NCI-H748 (cell line): ENCODE measurements around the gene PPP3R1.
"Not testable (repeated sequence)": the region's sequence is repeated elsewhere in the genome, so short reads cannot be mapped to it uniquely, and the experiment has no call there.

ENCODE experiments used
- DNase-seq: peaks from one replicate; lab custom pipeline; 2025; ENCODE audit not compliant: unreplicated experiment; lab: John Stamatoyannopoulos, UW

The PPP3R1 gene

DNA sequence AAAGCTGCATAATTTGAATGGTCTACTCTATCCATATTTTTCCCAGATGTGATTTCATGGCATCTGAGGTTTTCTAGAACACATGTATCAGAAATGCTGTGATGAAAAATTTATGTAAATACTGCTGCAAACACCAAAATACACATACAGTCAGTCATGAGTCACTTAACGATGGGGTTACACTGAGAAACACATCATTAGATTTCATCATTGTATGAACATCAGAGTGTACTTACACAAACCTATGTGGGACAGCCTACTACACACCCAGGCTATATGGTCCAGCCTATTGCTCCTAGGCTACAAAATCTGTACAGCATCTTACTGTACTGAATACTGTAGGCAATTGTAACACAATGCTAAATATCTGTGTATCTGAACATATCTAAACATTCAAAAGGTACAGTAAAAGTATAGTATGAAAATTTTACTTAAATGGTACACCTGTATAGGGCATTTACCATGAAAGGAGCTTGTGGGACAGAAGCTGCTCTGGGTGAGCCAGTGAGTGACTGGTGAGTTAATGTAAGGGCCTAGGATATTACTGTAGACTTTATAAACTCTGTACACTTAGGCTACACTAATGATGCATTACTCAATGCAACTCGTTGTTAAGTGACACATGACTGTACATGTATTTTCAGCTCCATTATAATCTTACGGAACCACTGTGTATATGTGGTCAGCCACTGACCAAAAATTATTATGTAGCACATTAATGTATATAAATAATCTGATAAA lies 61.2 kb downstream of the PPP3R1 start:
- DNase-seq: no peak

DNA sequence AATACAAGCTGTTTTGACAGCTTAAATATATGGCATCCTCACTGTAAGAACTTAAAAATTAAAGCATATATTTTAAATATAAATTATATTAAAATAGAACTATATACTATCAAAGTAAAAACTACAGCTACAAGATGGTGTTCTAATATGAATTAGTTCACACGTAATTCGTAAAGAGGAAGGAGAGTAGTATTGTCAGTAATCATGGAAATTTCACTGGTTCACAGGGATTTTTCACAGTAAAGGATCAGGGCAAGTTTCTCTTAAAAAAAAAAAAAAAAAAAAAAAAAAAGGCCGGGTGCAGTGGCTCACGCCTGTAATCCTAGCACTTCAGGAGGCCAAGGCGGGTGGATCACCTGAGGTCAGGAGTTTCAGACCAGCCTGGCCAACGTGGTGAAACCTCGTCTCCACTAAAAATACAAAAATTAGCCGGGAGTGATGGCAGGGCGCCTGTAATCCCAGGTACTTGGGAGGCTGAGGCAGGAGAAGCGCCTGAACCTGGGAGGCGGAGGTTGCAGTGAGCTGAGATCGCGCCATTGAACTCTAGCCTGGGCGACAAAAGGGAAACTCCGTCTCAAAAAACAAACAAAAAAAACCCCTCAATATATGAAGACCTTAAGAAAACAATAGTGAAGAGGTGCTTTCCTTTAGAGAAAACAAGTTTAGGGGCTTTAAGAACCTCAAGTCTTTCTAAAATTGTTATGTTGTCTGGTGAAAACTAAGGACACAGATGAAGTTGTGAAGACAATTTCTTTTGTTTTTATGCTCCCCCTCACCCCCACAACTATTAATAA lies 62.1 kb downstream of the PPP3R1 start:
- DNase-seq: no peak

- DNase-seq: no peak
These were observed 63.5 kb downstream of the PPP3R1 start for GRCh38 chr2:68188831-68189230.

DNA sequence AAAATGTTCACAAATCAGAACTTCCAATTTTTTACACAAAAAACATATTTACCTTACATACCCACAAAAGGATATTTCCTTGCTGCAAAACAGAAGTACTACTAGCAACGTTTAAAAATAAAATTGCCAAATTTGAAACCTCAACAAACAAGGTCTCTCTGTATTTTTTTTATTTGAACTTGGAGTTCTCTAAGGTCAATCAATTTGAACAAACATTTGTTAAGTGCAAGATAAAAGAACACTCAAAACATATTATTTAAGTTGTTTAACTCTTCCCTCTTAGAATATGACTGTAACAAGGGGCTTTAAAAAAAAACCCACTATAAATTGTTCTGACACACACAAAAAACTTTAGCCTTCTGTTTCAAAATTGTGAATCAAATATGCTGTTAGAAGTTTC lies 65.0 kb downstream of the PPP3R1 start:
- DNase-seq: no peak

- peak; percentile 53 for DNase-seq
These were observed 66.7 kb downstream of the PPP3R1 start for GRCh38 chr2:68185541-68186164.

DNA sequence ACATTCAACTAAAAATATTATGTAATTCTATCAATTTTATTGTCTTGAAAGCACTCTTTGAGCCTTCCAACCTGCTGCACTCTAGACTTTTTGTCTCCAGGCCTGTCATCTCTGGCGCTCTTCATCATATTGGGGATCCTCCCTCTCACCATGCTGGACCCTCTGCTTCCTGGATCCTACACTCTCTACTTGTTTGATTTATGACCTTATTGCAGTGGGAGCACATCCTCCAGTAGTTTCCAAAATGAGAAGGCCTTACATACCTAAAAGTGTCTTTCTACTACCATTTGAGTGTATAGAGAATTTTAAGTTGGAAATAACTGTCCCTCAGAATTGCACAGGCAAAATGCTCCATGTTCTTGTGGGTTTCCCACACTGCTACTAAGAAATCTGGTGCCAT lies 69.4 kb downstream of the PPP3R1 start:
- no peak for DNase-seq

- no peak for DNase-seq
These were observed 73.2 kb downstream of the PPP3R1 start for GRCh38 chr2:68178954-68179627.

DNA sequence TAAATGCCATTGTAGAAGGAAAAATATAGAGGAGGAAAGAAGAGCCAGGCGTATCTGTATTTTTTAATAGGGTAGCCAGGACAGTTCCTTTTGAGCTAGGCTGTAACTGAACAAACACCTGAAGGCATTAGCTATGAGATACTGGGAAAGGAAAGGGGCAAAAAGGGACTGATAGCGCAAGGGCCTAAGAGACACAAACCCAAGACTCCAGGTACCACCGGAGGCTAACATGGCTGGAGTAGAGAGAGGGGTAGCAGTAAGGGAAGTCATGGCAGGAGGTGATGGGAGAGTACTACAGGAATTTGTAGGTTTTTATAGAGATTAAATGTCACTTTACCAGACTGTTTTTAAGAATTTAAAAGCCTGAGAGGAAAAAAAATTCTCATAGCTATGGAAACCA lies 73.9 kb downstream of the PPP3R1 start:
- DNase-seq: no peak

- no peak for DNase-seq
These were observed 74.8 kb downstream of the PPP3R1 start for GRCh38 chr2:68177541-68177940.

DNA sequence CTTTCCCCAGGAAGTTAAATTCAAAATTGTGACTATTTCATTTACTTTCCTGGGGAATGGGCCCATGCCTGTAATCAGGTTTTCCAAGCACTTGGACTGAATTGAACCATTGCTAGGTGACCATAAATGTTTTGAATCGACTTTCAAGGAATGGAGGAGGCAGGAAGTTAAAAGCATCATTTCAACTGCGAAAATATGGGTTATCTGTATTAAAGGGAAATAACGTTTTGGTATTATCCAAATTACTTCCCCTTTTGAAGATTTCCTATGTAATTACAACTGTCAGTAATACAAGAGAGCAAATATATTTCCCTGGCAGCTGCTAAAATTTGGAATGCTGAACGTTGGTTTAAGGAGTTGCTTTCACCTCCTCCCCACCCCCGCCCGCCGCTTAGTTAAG lies 75.7 kb downstream of the PPP3R1 start:
- no peak for DNase-seq

- DNase-seq: not testable (repeated sequence)
These were observed 77.1 kb downstream of the PPP3R1 start for GRCh38 chr2:68175210-68175609.

DNA sequence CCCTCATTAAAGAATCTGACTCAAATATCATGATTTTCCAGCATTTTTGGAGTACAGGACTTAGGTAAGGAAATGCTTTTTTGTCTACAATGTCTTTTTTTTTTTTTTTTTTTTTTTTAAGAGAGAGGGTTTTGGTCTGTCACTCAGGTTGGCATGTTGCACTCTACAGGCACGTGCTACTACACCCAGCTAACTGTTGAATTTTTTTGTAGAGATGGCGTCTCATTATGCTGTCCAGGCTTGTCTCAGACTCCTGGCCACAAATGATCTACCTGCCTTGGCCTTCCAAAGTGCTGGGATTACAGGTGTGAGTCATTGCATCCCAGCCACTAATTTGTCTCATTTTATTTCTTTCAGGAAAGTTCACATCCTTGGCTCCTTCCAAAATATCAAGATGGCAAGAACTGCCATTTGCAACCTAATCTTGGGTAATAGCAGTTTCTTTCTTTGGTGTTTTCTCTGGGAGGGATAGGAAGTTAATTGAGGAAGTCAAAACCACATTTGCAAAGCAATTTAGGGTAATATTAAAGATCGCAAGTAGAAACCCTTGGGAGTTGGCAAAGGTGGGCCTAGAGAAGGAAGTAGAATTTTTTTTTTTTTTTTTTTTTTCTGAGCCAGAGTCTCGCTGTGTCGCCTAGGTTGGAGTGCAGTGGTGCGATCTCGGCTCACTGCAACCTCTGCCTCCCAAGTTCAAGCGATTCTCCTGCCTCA lies 79.2 kb downstream of the PPP3R1 start:
- no peak for DNase-seq

DNA sequence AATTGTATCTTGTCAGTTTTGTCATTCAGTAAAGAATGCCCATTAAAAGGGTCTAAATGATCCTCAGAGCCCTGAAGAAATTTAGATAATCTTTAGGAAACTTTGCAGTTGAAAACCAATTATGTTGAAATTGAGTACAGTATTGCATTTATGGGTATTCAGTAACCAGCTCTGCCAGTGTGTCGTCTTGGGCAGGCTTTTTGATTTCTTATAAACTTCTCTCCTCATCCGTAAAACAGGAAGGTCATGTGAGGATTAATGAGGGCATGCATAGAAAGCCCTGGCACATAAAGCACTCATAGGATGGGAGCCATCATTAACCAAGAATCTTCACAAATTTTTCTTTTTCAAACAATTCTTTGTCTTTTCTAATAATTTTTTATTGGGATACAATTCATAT lies 79.8 kb downstream of the PPP3R1 start:
- DNase-seq: no peak

GRCh38 chr2:68171684-68172083 lies 80.6 kb downstream of the PPP3R1 start:
- no peak for DNase-seq

DNA sequence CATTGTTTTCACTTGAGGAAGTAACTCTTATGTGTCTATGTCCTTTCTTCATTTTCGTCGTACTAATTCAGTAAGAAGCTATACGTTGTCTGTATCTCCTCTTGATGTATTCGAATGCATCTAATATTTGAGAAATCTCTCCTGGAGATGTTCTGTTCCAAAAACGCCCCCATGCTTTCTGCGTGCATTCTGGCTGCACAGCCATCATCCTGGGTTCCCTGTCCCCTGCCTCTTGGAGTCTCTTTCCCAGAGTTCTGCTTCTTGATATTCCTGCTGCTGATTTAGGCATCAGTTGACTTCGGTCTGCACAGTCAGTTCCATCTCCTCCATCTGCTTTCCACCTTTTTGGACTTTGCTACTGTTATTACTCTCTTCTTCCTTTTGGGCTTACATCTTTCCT lies 81.2 kb downstream of the PPP3R1 start:
- no peak for DNase-seq

GRCh38 chr2:68169308-68169707 lies 83.0 kb downstream of the PPP3R1 start:
- no peak for DNase-seq

DNA sequence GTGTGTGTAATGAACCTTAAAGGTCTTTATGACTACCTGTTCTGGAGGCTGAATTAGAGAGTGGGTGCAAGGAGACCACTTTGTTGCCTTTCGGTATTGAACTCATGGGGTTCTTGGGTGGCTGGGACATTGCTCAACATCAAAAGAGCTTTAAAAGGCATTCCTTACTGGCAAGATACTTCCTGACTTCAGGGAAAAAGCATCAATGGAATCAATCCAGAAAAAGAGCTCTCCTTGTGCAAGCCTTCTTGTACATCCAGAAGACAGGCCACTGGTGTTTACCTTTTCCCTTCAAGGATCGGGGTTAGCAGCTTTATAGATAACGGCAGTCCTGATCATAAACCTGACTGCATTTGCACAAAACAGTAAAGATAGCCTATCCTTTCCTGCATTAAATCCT lies 85.1 kb downstream of the PPP3R1 start:
- DNase-seq: no peak

DNA sequence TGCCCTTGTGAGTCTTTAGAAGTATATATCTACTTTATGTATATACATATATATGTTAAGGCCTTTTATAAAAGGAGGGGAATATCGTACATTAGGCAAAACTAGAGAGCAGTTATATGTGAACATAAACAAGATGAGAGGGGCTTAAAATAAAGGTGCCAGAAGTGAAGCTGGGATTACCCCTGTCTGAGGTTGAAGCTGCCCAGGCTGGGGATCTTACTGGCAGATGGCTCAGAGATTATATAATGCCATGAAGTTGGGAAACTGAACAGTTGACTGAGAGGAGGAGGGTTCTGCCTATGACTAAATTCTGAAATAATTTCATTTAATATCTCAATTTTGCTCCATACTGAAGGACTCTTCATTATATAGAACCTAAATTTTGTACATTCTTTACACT lies 88.7 kb downstream of the PPP3R1 start:
- DNase-seq: no peak

- no peak for DNase-seq
These were observed 94.2 kb downstream of the PPP3R1 start for GRCh38 chr2:68158134-68158447.

DNA sequence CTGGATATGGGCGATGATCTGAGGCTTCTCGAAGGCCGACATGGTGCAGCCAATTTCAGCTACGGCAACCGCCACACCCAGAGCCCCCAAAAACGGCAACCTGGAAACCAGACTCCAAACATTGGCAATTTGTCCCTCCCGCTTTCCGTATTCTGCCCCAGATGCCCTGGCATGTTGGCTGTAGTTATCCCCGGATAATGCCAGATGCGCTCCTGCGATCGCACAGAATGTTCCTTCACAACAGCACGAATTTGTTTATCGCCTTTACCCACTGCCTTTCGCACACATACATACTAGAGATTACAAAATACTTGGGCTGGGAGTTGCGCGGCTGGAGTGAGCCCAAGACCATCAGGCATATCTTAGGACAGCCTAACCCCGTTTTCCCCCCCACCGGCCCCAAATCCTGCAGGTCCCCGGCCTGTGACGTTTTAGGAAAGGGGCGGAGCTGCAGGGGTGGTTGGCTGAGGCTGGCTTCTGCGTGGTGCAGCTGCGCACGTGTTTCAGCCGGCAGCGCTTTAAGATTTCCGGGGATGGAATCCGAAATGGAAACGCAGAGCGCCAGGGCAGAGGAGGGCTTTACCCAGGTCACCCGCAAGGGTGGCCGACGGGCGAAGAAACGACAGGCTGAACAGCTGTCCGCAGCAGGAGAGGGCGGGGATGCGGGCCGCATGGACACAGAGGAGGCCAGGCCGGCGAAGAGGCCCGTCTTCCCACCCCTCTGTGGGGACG lies 94.8 kb downstream of the PPP3R1 start, which contains the start of gene PNO1:
TSS of gene PNO1 (plus strand) at position 487 of the 732 bp plus-strand sequence. CDS start at position 534, 47 bp downstream.
- peak; percentile 89 for DNase-seq
